GM12874 (cell line): ENCODE measurements around the gene HOXA5.
A peak's percentile ranks its signal among the peaks of the same experiment; 100 is the strongest.

Experiments used
- CTCF ChIP-seq: IDR thresholded peaks from 2 replicates; pipeline ENCODE4 v1.5.1; 2011; ENCODE audit warnings: low read depth, mild to moderate bottlenecking, control low read depth, low read length, moderate library complexity; ENCODE audit not compliant: insufficient read depth

HOXA5 gene

GRCh38 chr7:27179503-27180430 is 36.3 kb upstream of the HOXA5 start:
- TF ChIP-seq CTCF = peak; percentile 82

DNA sequence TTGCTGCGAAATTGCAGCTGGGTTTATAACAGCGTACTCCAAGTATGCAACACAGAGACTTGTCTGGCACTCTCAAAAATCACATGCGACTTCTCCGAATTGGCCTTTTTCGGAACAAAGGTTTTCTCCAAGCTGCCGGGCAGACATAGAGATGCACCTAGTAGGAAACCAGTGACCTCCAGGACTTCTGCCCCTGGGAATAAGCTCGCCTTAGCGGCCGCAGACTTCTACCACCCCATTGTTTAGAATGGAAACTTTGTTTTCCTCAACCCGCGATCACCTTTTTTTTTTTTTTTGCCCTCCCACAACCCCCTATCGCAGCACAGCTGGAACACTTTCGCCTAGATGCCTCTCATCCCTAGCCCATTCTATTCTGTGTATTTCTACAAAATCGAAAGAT is 35.5 kb upstream of the HOXA5 start:
- TF ChIP-seq CTCF = no peak

- no peak for TF ChIP-seq CTCF
Measured at GRCh38 chr7:27178366-27178765, 34.9 kb upstream of the HOXA5 start.

GRCh38 chr7:27177795-27178320 is 34.4 kb upstream of the HOXA5 start:
- TF ChIP-seq CTCF = no peak

DNA sequence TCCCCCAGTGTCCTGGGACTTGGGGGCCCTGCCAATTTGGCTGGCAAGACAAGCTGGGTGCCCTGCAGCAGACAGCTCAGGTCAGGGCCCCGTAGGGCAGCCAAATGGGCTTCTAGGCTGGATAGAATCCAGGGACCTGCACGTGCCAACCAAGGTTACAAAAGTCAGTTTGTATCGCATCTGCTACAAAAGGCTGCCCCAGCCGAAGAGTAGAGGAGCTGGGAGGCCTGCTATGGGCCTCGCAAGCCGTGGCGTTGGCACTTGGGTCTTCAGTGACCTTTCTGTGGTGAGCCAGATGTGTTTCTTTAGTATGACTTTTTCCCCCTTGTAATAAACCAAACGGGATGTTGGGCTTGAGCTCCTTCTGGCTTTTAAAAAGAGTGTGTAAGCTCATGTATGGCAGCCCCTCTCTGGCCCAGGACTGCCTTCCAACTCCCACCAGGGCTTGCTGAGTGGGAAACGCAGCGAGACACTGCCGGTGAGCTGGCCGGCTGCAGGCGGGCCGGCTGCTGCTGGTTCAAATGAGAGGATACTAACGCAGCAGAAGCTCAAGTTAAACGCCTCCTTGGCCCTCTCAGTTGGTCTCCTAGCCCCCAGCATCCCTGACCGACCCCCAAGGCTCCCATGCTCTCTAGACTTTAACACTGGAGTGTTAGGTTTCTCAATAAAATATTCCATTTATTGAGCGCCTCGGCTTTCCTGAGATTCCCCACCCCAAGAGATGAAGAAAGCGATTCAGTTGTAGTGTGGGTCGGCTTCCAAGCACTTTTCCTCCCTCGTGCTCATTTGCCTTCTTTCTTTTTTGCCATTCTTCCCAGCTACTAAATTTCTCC is 33.7 kb upstream of the HOXA5 start:
- no peak for TF ChIP-seq CTCF

GRCh38 chr7:27176524-27176845 is 33.0 kb upstream of the HOXA5 start:
- TF ChIP-seq CTCF = no peak
